HepG2 (cell line): Measurements from ENCODE around the gene ERMARD. TPM values are rescaled to one million over a fixed set of nuclear protein-coding genes. Genes with fewer than 3 reads are reported as not detected.

Experiments
- CREB1 ChIP-seq, 2 experiments: fragments of 450-650 bp in 1 of 2; IDR thresholded peaks; 2 replicates each; pipeline ENCODE4 v1.6.1; 2016 to 2017; ENCODE audit warnings: control low read depth in 1 of 2, mild to moderate bottlenecking in 1 of 2, missing compliant biosample characterization in 1 of 2, missing genetic modification characterization in 1 of 2
- FIP1L1 ChIP-seq: fragments of 200-400 bp; formaldehyde crosslinking; IDR thresholded peaks from 2 replicates; pipeline ENCODE4 v1.6.1; 2018; ENCODE audit warnings: low read depth, mild to moderate bottlenecking, low read length, moderate library complexity, borderline replicate concordance; ENCODE audit not compliant: insufficient read depth
- MAFG ChIP-seq: sonication (generic); formaldehyde crosslinking; IDR thresholded peaks from 2 replicates; pipeline ENCODE4 v1.5.1; 2020; ENCODE audit warnings: mild to moderate bottlenecking, missing genetic modification reagents
- SRSF9 ChIP-seq: fragments of 200-400 bp; formaldehyde crosslinking; IDR thresholded peaks from 2 replicates; pipeline ENCODE4 v1.6.1; 2018; ENCODE audit warnings: borderline replicate concordance, mild to moderate bottlenecking, low read depth, low read length; ENCODE audit not compliant: insufficient read depth, poor library complexity, severe bottlenecking
- ZEB1 ChIP-seq: IDR thresholded peaks from 2 replicates; pipeline ENCODE4 v1.6.1; 2012; ENCODE audit warnings: mild to moderate bottlenecking, low read depth, inconsistent platforms; ENCODE audit not compliant: insufficient replicate concordance
- ZMYM4 ChIP-seq: sonication (generic); formaldehyde crosslinking; IDR thresholded peaks from 2 replicates; pipeline ENCODE4 v1.8.1; 2023; ENCODE audit warnings: mild to moderate bottlenecking, missing genetic modification reagents
- ZNF143 ChIP-seq: sonication (generic); formaldehyde crosslinking; IDR thresholded peaks from 2 replicates; pipeline ENCODE4 v1.4.0; 2020; ENCODE audit warnings: missing genetic modification reagents
- ZNF30 ChIP-seq: sonication (generic); formaldehyde crosslinking; IDR thresholded peaks from 2 replicates; pipeline ENCODE4 v1.5.0; 2020; ENCODE audit warnings: mild to moderate bottlenecking, missing genetic modification reagents
- polyA plus RNA-seq, 8 experiments: library from polyadenylated mRNA; depleted of rRNA in 3 of 8; stranded (reverse) in 7 of 8; unstranded in 1 of 8; fragments of >200 nt; fragmentation: Illumina TruSeq in 4 of 8; extraction: Trizol in 4 of 8; gene quantifications; 2 replicates each; pipeline versions ENCODE4 v1.2.1 to v1.2.3, GENCODE V29; 2011 to 2016; ENCODE audit warnings: low read depth in 4 of 8, missing spikeins in 1 of 8, mixed read lengths in 1 of 8; ENCODE audit not compliant: insufficient read depth in 1 of 8
- total RNA-seq, 5 experiments: library from RNA; depleted of rRNA; stranded (reverse); fragments of >200 nt; fragmentation: Illumina TruSeq; extraction: Trizol; gene quantifications; 2 replicates each; pipeline ENCODE4 v1.2.3, GENCODE V29; 2016; ENCODE audit warnings: low read depth in 1 of 5
- TF ChIP-seq, protein P1 (sequence below): sonication (generic); formaldehyde crosslinking; IDR thresholded peaks from 2 replicates; pipeline ENCODE4 v1.4.0; 2020; ENCODE audit warnings: mild to moderate bottlenecking, low read depth, missing genetic modification reagents
- TF ChIP-seq, protein P2 (sequence below): sonication (generic); formaldehyde crosslinking; IDR thresholded peaks from 2 replicates; pipeline ENCODE4 v1.8.0; 2023; ENCODE audit warnings: mild to moderate bottlenecking, missing genetic modification reagents
- TF ChIP-seq, protein P3 (sequence below): IDR thresholded peaks from 2 replicates; pipeline ENCODE4 v1.6.1; 2012; ENCODE audit warnings: low read depth, low read length, improper control_type of control experiment
- TF ChIP-seq, protein P4 (sequence below): sonication (generic); formaldehyde crosslinking; IDR thresholded peaks from 2 replicates; pipeline ENCODE4 v1.4.0; 2020; ENCODE audit warnings: missing genetic modification reagents
- TF ChIP-seq, protein P5 (sequence below): IDR thresholded peaks from 2 replicates; pipeline ENCODE4 v1.6.1; 2016; ENCODE audit warnings: control low read depth
- TF ChIP-seq, protein P6 (sequence below): sonication (generic); formaldehyde crosslinking; IDR thresholded peaks from 2 replicates; pipeline ENCODE4 v1.5.1; 2020; ENCODE audit warnings: mild to moderate bottlenecking, missing genetic modification reagents
- TF ChIP-seq, protein P7 (sequence below): sonication (generic); formaldehyde crosslinking; IDR thresholded peaks from 2 replicates; pipeline ENCODE4 v1.5.1; 2020; ENCODE audit warnings: mild to moderate bottlenecking, missing genetic modification reagents, moderate library complexity

The ERMARD gene
- total and polyA plus RNA-seq, 2 of the 13 experiments (the other 11 are each of a cell fraction or from before 2014, with no cell fraction given), result 8.8 to 10.7 TPM

DNA sequence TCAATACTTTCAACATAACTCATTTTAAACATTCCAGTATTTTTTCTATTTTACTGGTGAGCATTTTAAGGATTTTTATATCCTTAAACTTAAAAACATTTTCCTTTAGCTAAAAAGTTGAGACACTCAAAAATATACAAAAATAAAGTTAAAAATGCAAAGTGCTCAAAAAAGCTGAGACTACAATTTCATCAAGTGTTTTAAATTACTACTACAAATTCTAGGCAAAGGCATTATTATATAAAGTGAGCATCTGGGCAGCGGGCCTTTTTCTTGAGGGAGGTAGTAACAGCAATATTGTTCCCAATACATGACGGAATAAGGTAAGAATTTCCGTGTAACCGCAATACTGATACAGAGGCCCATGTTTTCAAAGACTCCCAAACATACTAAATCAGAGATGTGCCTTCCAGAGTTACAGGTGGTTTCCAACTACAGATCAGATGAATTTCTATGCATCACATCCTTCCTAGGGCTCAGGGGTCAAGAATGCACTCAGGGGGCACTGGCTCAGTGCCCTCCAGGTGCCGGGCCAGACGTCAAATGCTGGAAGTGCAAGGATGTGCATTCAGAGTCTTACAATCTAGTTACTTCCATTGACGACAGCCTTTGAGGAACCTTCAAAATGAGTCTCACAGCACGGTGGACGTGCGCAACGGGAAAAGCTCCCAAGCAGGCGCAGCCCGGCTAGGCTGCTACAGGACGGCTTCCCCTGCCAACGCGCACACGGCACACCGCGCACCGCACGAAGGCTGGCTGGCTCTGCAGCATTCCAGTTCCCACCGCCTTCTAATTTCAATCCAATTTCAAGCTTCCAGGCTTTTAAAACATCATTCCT is 28.8 kb upstream of the ERMARD start (continued):
- TF ChIP-seq, protein P1, sequence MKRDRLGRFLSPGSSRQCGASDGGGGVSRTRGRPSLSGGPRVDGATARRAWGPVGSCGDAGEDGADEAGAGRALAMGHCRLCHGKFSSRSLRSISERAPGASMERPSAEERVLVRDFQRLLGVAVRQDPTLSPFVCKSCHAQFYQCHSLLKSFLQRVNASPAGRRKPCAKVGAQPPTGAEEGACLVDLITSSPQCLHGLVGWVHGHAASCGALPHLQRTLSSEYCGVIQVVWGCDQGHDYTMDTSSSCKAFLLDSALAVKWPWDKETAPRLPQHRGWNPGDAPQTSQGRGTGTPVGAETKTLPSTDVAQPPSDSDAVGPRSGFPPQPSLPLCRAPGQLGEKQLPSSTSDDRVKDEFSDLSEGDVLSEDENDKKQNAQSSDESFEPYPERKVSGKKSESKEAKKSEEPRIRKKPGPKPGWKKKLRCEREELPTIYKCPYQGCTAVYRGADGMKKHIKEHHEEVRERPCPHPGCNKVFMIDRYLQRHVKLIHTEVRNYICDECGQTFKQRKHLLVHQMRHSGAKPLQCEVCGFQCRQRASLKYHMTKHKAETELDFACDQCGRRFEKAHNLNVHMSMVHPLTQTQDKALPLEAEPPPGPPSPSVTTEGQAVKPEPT (CRISPR knock-in tag), result no peak
- TF ChIP-seq, protein P2, sequence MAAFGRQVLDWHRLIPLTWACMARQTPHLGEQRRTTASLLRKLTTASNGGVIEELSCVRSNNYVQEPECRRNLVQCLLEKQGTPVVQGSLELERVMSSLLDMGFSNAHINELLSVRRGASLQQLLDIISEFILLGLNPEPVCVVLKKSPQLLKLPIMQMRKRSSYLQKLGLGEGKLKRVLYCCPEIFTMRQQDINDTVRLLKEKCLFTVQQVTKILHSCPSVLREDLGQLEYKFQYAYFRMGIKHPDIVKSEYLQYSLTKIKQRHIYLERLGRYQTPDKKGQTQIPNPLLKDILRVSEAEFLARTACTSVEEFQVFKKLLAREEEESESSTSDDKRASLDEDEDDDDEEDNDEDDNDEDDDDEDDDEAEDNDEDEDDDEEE (CRISPR knock-in tag), result no peak
- 0 out of 2 replicates have a peak, but pooled peaks have one; percentile 28 for TF ChIP-seq ZMYM4
- TF ChIP-seq, protein P3, sequence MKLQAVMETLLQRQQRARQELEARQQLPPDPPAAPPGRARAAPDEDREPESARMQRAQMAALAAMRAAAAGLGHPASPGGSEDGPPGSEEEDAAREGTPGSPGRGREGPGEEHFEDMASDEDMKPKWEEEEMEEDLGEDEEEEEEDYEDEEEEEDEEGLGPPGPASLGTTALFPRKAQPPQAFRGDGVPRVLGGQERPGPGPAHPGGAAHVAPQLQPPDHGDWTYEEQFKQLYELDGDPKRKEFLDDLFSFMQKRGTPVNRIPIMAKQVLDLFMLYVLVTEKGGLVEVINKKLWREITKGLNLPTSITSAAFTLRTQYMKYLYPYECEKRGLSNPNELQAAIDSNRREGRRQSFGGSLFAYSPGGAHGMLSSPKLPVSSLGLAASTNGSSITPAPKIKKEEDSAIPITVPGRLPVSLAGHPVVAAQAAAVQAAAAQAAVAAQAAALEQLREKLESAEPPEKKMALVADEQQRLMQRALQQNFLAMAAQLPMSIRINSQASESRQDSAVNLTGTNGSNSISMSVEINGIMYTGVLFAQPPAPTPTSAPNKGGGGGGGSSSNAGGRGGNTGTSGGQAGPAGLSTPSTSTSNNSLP, result no peak
- TF ChIP-seq, protein P4, sequence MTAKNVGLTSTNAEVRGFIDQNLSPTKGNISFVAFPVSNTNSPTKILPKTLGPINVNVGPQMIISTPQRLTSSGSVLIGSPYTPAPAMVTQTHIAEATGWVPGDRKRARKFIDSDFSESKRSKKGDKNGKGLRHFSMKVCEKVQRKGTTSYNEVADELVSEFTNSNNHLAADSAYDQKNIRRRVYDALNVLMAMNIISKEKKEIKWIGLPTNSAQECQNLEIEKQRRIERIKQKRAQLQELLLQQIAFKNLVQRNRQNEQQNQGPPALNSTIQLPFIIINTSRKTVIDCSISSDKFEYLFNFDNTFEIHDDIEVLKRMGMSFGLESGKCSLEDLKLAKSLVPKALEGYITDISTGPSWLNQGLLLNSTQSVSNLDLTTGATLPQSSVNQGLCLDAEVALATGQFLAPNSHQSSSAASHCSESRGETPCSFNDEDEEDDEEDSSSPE (CRISPR knock-in tag), result no peak
- TF ChIP-seq CREB1 (IDR thresholded peaks at IDR 0.05), result no peak
- no peak for TF ChIP-seq CREB1 (CRISPR knock-in tag; IDR thresholded peaks at IDR 0.05)
- no peak for TF ChIP-seq MAFG (CRISPR knock-in tag)
- TF ChIP-seq SRSF9, result no peak
- TF ChIP-seq FIP1L1, result no peak
- TF ChIP-seq ZEB1, result peak; percentile 45
- TF ChIP-seq ZNF143, result no peak
- TF ChIP-seq ZNF30 (CRISPR knock-in tag), result no peak
- TF ChIP-seq, protein P5, sequence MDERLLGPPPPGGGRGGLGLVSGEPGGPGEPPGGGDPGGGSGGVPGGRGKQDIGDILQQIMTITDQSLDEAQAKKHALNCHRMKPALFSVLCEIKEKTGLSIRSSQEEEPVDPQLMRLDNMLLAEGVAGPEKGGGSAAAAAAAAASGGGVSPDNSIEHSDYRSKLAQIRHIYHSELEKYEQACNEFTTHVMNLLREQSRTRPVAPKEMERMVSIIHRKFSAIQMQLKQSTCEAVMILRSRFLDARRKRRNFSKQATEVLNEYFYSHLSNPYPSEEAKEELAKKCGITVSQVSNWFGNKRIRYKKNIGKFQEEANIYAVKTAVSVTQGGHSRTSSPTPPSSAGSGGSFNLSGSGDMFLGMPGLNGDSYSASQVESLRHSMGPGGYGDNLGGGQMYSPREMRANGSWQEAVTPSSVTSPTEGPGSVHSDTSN, result no peak
- TF ChIP-seq, protein P6, sequence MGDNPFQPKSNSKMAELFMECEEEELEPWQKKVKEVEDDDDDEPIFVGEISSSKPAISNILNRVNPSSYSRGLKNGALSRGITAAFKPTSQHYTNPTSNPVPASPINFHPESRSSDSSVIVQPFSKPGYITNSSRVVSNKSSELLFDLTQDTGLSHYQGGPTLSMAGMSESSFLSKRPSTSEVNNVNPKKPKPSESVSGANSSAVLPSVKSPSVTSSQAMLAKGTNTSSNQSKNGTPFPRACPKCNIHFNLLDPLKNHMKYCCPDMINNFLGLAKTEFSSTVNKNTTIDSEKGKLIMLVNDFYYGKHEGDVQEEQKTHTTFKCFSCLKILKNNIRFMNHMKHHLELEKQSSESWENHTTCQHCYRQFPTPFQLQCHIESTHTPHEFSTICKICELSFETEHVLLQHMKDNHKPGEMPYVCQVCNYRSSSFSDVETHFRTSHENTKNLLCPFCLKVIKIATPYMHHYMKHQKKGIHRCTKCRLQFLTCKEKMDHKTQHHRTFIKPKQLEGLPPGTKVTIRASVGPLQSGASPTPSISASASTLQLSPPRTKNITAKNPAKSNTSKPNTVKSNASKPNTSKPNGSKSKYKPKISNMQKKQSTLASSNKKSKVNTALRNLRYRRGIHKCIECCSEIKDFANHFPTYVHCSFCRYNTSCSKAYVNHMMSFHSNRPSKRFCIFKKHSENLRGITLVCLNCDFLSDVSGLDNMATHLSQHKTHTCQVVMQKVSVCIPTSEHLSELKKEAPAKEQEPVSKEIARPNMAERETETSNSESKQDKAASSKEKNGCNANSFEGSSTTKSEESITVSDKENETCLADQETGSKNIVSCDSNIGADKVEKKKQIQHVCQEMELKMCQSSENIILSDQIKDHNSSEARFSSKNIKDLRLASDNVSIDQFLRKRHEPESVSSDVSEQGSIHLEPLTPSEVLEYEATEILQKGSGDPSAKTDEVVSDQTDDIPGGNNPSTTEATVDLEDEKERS, result 0 out of 2 replicates have a peak, but pooled peaks have one; percentile 53
- TF ChIP-seq, protein P7, sequence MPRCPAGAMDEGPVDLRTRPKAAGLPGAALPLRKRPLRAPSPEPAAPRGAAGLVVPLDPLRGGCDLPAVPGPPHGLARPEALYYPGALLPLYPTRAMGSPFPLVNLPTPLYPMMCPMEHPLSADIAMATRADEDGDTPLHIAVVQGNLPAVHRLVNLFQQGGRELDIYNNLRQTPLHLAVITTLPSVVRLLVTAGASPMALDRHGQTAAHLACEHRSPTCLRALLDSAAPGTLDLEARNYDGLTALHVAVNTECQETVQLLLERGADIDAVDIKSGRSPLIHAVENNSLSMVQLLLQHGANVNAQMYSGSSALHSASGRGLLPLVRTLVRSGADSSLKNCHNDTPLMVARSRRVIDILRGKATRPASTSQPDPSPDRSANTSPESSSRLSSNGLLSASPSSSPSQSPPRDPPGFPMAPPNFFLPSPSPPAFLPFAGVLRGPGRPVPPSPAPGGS (CRISPR knock-in tag), result no peak
